Endothelial cell of umbilical vein (primary cell): ENCODE results near the gene KRTAP1-1.
"Not testable (repeated sequence)": the region's sequence is repeated elsewhere in the genome, so short reads cannot be mapped to it uniquely, and the experiment has no call there.

Experiments
- EZH2 ChIP-seq: IDR thresholded peaks from 2 replicates; pipeline ENCODE4 v1.6.1; 2012; ENCODE audit warnings: borderline replicate concordance, low read depth, mild to moderate bottlenecking, moderate library complexity, low read length, inconsistent platforms; ENCODE audit not compliant: severe bottlenecking
- GATA2 ChIP-seq: IDR thresholded peaks from 2 replicates; pipeline ENCODE4 v1.7.0; 2011; ENCODE audit warnings: low read depth, mild to moderate bottlenecking, moderate library complexity, mixed read lengths, low read length; ENCODE audit not compliant: insufficient read length, insufficient read depth
- JUN ChIP-seq: IDR thresholded peaks from 2 replicates; pipeline ENCODE4 v1.6.1; 2011; ENCODE audit warnings: borderline replicate concordance, low read depth; ENCODE audit not compliant: insufficient read length, insufficient read depth
- MYC ChIP-seq: IDR thresholded peaks from one replicate; pipeline ENCODE4 v1.6.1; 2011; ENCODE audit warnings: mild to moderate bottlenecking, low read depth, low read length
- POLR2A ChIP-seq: IDR thresholded peaks from 2 replicates; pipeline ENCODE4 v1.6.1; 2012; ENCODE audit warnings: low read depth, mild to moderate bottlenecking, control low read depth, low read length
- TF ChIP-seq, protein P1 (sequence below), 2 donors: IDR thresholded peaks; 1 replicate in 1 of 2; 2 replicates in 1 of 2; pipeline ENCODE4 v1.5.1; 2011; ENCODE audit warnings: low read length in 2 of 2, mild to moderate bottlenecking in 2 of 2, moderate library complexity in 2 of 2, control low read depth in 1 of 2, inconsistent platforms in 1 of 2, low read depth in 1 of 2; ENCODE audit not compliant: insufficient read depth in 1 of 2; ENCODE audit errors: extremely low read depth in 1 of 2

GRCh38 chr17:41046735-41047465 is 5.7 kb upstream of the KRTAP1-1 start, which contains the start of gene KRTAP2-1:
- not testable (repeated sequence) for TF ChIP-seq POLR2A, MYC, GATA2, JUN, EZH2
- TF ChIP-seq, protein P1, sequence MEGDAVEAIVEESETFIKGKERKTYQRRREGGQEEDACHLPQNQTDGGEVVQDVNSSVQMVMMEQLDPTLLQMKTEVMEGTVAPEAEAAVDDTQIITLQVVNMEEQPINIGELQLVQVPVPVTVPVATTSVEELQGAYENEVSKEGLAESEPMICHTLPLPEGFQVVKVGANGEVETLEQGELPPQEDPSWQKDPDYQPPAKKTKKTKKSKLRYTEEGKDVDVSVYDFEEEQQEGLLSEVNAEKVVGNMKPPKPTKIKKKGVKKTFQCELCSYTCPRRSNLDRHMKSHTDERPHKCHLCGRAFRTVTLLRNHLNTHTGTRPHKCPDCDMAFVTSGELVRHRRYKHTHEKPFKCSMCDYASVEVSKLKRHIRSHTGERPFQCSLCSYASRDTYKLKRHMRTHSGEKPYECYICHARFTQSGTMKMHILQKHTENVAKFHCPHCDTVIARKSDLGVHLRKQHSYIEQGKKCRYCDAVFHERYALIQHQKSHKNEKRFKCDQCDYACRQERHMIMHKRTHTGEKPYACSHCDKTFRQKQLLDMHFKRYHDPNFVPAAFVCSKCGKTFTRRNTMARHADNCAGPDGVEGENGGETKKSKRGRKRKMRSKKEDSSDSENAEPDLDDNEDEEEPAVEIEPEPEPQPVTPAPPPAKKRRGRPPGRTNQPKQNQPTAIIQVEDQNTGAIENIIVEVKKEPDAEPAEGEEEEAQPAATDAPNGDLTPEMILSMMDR (IDR thresholded peaks at IDR 0.05; ENCODE audit: extremely low read depth in 1 of 2, insufficient read depth in 1 of 2, low read depth in 1 of 2, low read length in 2 of 2) = not testable (repeated sequence)
